Measurements from ENCODE around the gene ZNF70. TPM values are rescaled to one million over a fixed set of nuclear protein-coding genes. Genes with fewer than 3 reads are reported as not detected.

The ZNF70 gene
- total RNA-seq, 1 donor from 2014 or later = 3.0 TPM

DNA sequence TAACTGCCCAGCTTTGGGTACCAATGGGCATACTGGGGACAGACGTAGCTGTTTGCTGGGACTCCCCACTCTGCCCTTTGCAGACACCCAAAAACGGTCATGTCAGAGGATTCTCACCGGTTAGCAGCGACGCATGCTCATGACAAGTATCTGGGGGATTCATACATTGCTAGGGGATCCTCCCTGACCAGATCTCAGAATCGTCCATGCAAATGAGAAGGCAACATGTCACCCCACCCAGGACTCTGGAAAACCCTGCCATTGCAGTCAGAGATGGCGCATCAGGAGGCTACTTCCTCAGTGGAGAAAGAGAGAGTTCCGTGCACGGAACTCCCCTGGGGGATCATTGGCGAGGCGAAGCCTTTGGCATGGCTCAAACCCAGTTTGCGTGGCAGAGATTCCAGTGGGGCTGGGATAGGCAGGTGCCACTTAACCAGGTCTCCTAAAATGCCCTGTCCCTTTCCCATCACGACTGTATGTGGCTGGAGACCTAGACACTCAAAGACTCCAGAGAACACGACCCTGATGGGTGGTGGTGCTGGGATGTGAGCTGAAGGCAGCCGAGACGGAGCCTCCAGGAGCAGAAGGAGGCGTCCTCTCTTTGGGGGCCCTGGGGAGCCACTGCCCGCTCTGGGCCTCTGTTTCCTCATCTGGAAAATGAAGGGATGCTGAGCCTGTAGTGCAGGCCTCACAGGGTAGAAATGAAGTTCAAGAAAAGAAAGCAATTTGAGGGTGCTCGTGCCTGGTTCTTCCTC lies 55.2 kb downstream of the ZNF70 start:
- intact Hi-C loops (cut with micrococcal nuclease) = loop anchor here (1.0 kb wide), 3 partner anchors 10 to 144 kb away; partner anchors contain the start of gene DERL3

DNA sequence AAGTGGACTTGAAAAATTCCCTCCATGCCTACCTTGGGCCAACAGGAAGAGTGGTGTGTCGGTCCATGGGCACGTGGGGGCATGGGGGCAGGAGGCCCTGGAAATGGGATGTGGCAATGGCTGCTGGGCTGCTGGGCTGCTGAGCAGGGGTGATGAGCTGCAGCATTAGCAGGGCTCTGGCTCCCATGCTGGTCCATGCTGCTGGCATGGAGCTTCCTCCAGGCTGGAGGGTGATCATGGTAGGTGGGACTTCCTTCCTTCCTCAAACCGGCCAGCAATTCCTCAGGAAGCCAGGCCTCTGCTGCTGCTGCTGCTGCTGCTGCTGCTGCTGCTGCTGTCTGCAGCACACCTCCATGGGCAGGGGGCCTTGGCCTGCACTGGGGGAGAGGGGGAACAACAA lies 55.8 kb downstream of the ZNF70 start:
- intact Hi-C loops (cut with micrococcal nuclease) = no loop called here

DNA sequence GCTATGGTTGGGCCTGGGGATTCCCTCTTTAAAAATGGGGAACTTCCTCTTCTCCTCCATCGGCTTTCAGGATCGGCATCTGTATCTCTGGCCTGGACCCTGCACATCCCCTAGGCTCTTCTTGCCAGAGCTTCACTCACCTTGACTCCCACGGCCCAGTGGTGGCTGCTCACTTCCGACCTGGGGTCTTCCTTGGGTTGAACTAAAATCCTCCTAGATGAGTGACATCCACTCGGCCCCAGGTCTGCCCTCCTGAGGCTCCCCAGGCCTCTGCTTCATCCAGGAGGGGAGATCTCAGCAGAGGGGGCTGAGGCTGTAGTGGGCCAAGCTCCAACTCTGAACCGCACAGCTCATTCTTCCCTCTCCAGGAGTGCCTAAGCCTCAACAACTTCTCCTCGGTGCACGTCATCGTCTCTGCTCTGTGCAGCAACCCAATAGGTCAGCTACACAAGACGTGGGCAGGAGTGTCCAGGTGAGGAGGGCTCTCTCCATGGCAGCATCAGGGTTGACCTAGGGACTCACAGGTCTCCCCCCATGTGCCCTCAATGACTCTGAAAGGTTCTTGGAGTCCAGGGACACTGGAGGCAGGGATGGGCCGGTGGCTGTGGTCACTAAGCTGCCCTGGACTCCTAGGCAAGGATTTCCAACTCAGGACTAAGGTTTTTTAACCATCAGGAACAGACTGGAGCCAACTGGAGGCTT lies 56.8 kb downstream of the ZNF70 start:
- intact Hi-C loops (cut with micrococcal nuclease) = no loop called here

DNA sequence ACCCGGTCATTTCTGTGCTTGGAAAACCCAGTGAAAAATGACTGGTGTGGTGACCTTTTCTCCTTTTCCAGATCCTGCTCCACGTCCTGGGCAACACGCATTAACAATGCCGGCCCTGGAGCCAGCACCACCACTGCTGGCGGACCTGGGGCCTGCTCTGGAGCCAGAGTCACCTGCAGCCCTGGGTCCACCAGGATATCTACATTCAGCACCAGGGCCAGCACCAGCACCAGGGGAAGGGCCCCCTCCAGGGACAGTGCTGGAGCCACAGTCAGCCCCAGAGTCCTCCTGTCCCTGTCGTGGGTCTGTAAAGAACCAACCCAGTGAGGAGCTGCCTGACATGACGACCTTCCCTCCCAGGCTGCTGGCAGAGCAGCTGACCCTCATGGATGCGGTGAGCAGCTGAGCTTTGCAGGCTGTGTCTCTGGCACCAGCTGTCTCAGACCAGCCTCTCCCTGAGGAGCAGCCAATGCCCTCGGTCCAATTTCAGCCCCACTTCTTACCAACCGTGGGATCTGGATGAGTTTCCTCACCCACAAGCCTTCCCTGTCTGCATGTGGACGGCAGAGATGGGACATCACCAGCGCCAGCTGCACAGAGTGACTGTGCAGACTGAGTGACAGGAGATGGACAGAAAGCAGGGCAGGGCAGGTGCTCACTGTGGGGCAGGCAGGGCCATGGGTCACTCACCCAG lies 58.2 kb downstream of the ZNF70 start:
- intact Hi-C loops (cut with micrococcal nuclease) = no loop called here

DNA sequence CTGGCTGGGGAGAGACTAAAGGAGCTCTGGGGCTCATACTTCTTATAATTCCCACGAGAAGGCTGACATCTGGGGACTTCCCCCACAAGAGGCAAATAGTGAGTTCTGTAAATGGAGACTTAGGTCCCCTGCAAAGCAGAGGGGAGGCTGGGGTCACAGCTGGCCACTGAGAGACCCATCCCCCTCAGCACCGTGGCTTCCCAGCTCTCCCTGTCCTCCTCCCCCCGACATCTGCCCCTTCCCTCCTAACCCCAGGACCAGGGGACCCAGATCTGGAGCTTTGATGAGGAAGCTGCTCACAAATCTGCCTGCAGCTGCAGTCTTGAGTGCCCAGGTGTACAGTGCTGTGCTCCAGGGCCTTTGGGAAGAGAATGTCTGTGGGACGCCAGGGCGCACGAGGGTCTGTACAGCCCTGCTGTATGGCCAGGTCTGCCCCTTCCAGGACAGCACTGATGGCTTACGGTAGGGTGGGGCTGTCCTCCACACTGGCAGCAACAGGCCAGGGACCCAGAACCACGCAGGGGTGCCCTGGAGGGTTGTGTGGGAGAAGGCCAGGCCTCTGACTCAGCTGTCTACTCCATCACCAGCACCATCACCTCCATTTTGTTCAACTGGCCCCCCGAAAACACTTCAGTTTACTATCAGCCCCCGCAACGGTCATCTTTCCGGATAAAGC lies 59.0 kb downstream of the ZNF70 start:
- intact Hi-C loops (cut with micrococcal nuclease) = no loop called here

DNA sequence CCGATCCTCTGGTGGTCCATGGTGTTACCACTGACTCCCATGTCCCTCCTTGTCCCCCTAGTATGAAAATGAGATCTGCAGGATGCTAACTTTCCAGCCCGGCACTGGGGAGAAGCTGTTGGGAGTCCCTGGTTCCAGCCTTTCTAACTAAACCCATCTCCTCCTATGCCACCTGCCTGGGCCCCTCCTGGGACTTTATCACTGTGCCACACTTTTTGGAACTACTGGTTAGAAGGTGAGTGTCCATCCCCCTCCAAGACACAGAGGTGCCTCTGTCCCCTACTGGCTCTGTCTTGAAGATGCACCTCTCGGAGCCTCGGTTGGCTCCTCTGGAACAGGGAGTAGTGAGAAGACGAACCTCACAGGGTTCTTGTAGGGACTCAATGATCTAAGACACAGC lies 60.2 kb downstream of the ZNF70 start, which contains the start of gene RGL4:
TSS of gene RGL4 (plus strand) at position 301 of the 400 bp plus-strand sequence. CDS start 1,018 bp downstream, outside the sequence.
- intact Hi-C loops (cut with micrococcal nuclease) = no loop called here

DNA sequence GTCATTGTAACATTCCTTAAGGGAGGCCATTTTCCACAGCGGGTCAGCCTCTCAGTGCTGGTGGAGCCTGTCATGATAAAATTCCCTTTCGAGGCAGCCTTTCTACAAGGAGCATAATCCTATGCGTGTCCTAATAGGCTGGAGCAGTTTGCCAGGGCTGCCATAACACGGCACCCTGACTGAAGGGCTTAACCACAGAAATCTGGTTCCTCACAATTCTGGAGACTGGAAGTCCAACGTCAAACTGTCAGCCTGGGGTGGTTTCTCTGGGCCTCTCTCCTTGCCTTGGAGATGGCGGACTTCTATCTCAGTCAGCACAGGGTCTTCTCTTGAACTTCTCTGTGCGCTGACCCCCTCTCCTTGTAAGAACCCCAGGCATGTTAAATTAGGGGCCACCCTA lies 61.5 kb downstream of the ZNF70 start:
- intact Hi-C loops (cut with micrococcal nuclease) = no loop called here

Other genes starting within 250 kb of the ZNF70 start
- gene IGLL1, start 170.8 kb downstream of the ZNF70 start, total RNA-seq = 2.0 and 3.4 TPM in 2 replicates
- gene DRICH1, start 118.8 kb downstream of the ZNF70 start, total RNA-seq = 1.2 and 1.4 TPM in 2 replicates
- gene RGL4, start 60.1 kb downstream of the ZNF70 start, total RNA-seq = 31.4 and 34.7 TPM in 2 replicates
- gene VPREB3, start 3.3 kb upstream of the ZNF70 start, total RNA-seq = not detected in 2 replicates
- gene C22orf15, start 11.9 kb upstream of the ZNF70 start, total RNA-seq = 0.32 and 0.57 TPM in 2 replicates
- 52.5 and 59.5 TPM in 2 replicates for gene CHCHD10, start 16.9 kb upstream of the ZNF70 start, total RNA-seq
- gene MMP11, start 21.7 kb upstream of the ZNF70 start, total RNA-seq = 0.45 and 0.73 TPM in 2 replicates
- 82.7 and 89.2 TPM in 2 replicates for gene SMARCB1, start 35.9 kb upstream of the ZNF70 start, total RNA-seq
- gene DERL3, start 87.9 kb upstream of the ZNF70 start, total RNA-seq = 12.5 and 15.0 TPM in 2 replicates
- 7.3 and 7.5 TPM in 2 replicates for gene SLC2A11, start 106.8 kb upstream of the ZNF70 start, total RNA-seq
- 1,011 TPM in 2 replicates for gene MIF, start 143.3 kb upstream of the ZNF70 start, total RNA-seq
- gene GSTT2B, start 210.1 kb upstream of the ZNF70 start, total RNA-seq = not detected in 2 replicates
- 4.7 and 5.8 TPM in 2 replicates for gene DDTL, start 215.8 kb upstream of the ZNF70 start, total RNA-seq
- 114 and 117 TPM in 2 replicates for gene DDT, start 223.3 kb upstream of the ZNF70 start, total RNA-seq
- gene GSTT2, start 229.0 kb upstream of the ZNF70 start, total RNA-seq = 0.18 and 0.41 TPM in 2 replicates